Osteoblast (primary cell): ENCODE data around the gene VMAC. TPM values are rescaled to one million over a fixed set of nuclear protein-coding genes. Genes with fewer than 3 reads are reported as not detected.

ENCODE experiments used
- DNase-seq: peaks from one replicate; pipeline ENCODE4 v3.0.0; 2011; ENCODE audit warnings: low spot score, mixed read lengths; ENCODE audit not compliant: insufficient read length; ENCODE audit errors: missing footprints
- H2AFZ ChIP-seq: 2 replicates; pipeline ENCODE4 v1.6.0; 2011; ENCODE audit warnings: mild to moderate bottlenecking, low read length
- H3K27ac ChIP-seq: 2 replicates; pipeline ENCODE4 v1.5.1; 2011; ENCODE audit warnings: mild to moderate bottlenecking, low read depth, low read length, moderate library complexity
- H3K27me3 ChIP-seq: 2 replicates; pipeline ENCODE4 v1.6.0; 2012; ENCODE audit warnings: mild to moderate bottlenecking, control low read depth, inconsistent platforms, low read length, moderate library complexity; ENCODE audit not compliant: insufficient read depth
- H3K36me3 ChIP-seq: 2 replicates; pipeline ENCODE4 v1.5.1; 2011; ENCODE audit warnings: mild to moderate bottlenecking, low read length, control low read depth, moderate library complexity; ENCODE audit not compliant: insufficient read depth
- H3K4me1 ChIP-seq: 2 replicates; pipeline ENCODE4 v1.5.1; 2011; ENCODE audit warnings: mild to moderate bottlenecking, low read length, control low read depth, moderate library complexity; ENCODE audit not compliant: insufficient read depth
- H3K4me2 ChIP-seq: 2 replicates; pipeline ENCODE4 v1.6.0; 2011; ENCODE audit warnings: mild to moderate bottlenecking, low read length; ENCODE audit not compliant: insufficient read depth
- H3K4me3 ChIP-seq: fragments of 200-600 bp; sonication (generic); 3 replicates; pipeline ENCODE4 v1.5.1; 2012; ENCODE audit warnings: mild to moderate bottlenecking, low read length, inconsistent platforms; ENCODE audit not compliant: insufficient read depth
- H3K79me2 ChIP-seq: 2 replicates; pipeline ENCODE4 v1.6.0; 2012; ENCODE audit warnings: mild to moderate bottlenecking, low read length, control low read depth, inconsistent platforms; ENCODE audit not compliant: insufficient read depth
- H3K9me3 ChIP-seq: 2 replicates; pipeline ENCODE4 v1.5.1; 2011; ENCODE audit warnings: low read depth, low read length, control low read depth
- H4K20me1 ChIP-seq: 2 replicates; pipeline ENCODE4 v1.6.0; 2012; ENCODE audit warnings: mild to moderate bottlenecking, low read length, control low read depth; ENCODE audit not compliant: insufficient read depth
- total RNA-seq: library from RNA; depleted of rRNA; stranded (reverse); fragments of >200 nt; gene quantifications from 2 replicates; pipeline ENCODE4 v1.2.3, GENCODE V29; 2012
- TF ChIP-seq, protein P1 (sequence below): IDR thresholded peaks from 2 replicates; pipeline ENCODE4 v1.5.1; 2011; ENCODE audit warnings: mild to moderate bottlenecking, low read depth, low read length, moderate library complexity; ENCODE audit errors: extremely low read depth

Gene VMAC
- total RNA-seq, 1 donor: 12.3 TPM

DNA sequence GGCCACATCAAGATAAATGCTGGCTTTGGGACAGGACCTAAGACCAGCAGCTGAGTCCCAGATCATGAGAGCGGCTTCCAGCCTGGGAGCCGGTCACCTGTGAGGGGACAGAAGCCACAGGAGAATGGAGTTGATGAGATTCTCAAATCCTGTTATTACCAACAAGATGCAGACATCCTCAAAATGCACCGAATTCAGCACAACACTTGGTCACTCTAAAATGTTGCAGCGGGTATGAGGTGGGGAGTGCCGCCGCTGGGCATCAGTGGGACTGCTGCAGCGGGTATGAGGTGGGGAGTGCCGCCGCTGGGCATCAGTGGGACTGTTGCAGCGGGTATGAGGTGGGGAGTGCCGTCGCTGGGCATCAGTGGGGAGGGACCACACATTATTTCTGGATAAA is 52.1 kb downstream of the VMAC start:
- Histone ChIP-seq H3K27ac (no peak overlapping the region), H3K4me3 (no peak overlapping the region), H3K79me2 (peaks cover 82% of the 10 kb centered on the region), H3K36me3 (peaks cover 5% of the 10 kb centered on the region), H3K4me1 (peaks cover 37% of the 10 kb centered on the region), H3K27me3 (no peaks in the 10 kb centered on the region), H2AFZ (no peak overlapping the region), H4K20me1 (peaks cover 71% of the 10 kb centered on the region), H3K4me2 (no peak overlapping the region), H3K9me3 (no peaks in the 10 kb centered on the region)
- TF ChIP-seq, protein P1, sequence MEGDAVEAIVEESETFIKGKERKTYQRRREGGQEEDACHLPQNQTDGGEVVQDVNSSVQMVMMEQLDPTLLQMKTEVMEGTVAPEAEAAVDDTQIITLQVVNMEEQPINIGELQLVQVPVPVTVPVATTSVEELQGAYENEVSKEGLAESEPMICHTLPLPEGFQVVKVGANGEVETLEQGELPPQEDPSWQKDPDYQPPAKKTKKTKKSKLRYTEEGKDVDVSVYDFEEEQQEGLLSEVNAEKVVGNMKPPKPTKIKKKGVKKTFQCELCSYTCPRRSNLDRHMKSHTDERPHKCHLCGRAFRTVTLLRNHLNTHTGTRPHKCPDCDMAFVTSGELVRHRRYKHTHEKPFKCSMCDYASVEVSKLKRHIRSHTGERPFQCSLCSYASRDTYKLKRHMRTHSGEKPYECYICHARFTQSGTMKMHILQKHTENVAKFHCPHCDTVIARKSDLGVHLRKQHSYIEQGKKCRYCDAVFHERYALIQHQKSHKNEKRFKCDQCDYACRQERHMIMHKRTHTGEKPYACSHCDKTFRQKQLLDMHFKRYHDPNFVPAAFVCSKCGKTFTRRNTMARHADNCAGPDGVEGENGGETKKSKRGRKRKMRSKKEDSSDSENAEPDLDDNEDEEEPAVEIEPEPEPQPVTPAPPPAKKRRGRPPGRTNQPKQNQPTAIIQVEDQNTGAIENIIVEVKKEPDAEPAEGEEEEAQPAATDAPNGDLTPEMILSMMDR: no peak
- peak; percentile 61 for DNase-seq

DNA sequence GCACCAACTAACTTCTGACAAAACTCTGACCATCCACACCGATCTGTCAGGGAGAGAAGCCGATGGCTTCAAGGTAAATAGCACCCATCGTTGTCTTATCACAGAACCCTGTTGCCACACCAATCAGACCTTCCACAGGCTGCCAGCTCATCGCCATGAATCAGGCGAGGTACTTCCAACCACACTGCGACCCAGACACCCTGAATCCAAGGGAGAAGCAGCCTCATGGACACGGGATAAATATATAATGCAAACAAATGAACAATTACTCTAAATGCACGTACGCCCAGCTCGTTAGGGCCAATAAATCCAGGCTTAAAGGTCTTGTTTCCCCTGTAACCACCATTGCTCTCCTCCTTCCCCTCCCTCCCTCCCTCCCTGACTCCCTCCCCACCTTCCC is 52.5 kb downstream of the VMAC start:
- peaks cover 82% of the 10 kb centered on the region for H3K79me2 ChIP-seq
- H3K9me3 ChIP-seq: no peaks in the 10 kb centered on the region

GRCh38 chr19:5958074-5958850 is 53.6 kb downstream of the VMAC start:
- peak; percentile 76 for DNase-seq
- Histone ChIP-seq H3K9me3 (no peaks in the 10 kb centered on the region), H3K4me1 (peaks cover 38% of the 10 kb centered on the region)

More for the DNA sequence above, 52.5 kb downstream of the VMAC start:
- H3K27ac ChIP-seq: no peak overlapping the region
- no peaks in the 10 kb centered on the region for H3K27me3 ChIP-seq
- peaks cover 5% of the 10 kb centered on the region for H3K36me3 ChIP-seq
- H4K20me1 ChIP-seq: peaks cover 73% of the 10 kb centered on the region
- TF ChIP-seq, protein P1: no peak
- H3K4me2 ChIP-seq: no peak overlapping the region
- H3K4me1 ChIP-seq: peaks cover 41% of the 10 kb centered on the region
- peak; percentile 82 for DNase-seq
- no peak overlapping the region for H3K4me3 ChIP-seq
- no peak overlapping the region for H2AFZ ChIP-seq

GRCh38 chr19:5958851-5959122 is 54.1 kb downstream of the VMAC start:
- peaks cover 5% of the 10 kb centered on the region for H3K36me3 ChIP-seq

More at GRCh38 chr19:5958074-5958850, 53.6 kb downstream of the VMAC start:
- Histone ChIP-seq H4K20me1 (peaks cover 78% of the 10 kb centered on the region), H3K4me2 (no peak overlapping the region), H3K79me2 (peaks cover 82% of the 10 kb centered on the region), H3K27me3 (no peaks in the 10 kb centered on the region), H3K36me3 (peaks cover 5% of the 10 kb centered on the region), H3K27ac (no peak overlapping the region), H3K4me3 (no peak overlapping the region), H2AFZ (no peak overlapping the region)
- TF ChIP-seq, protein P1: no peak

More at GRCh38 chr19:5958851-5959122, 54.1 kb downstream of the VMAC start:
- Histone ChIP-seq H3K27ac (no peak overlapping the region), H3K4me1 (peaks cover 33% of the 10 kb centered on the region), H3K27me3 (no peaks in the 10 kb centered on the region), H3K4me3 (no peak overlapping the region), H3K9me3 (no peaks in the 10 kb centered on the region), H4K20me1 (peaks cover 83% of the 10 kb centered on the region), H3K4me2 (no peak overlapping the region), H3K79me2 (peaks cover 86% of the 10 kb centered on the region), H2AFZ (no peak overlapping the region)
- TF ChIP-seq, protein P1: no peak
- DNase-seq: peak; percentile 47
